GM18870 (cell line): ENCODE measurements around the gene SH3YL1.

Experiments used
- ATAC-seq: cut with Tn5 transposase; IDR thresholded peaks from one replicate; pipeline ENCODE4 v1.9.1; 2021; ENCODE audit warnings: moderate library complexity; ENCODE audit not compliant: unreplicated experiment

SH3YL1 gene

DNA sequence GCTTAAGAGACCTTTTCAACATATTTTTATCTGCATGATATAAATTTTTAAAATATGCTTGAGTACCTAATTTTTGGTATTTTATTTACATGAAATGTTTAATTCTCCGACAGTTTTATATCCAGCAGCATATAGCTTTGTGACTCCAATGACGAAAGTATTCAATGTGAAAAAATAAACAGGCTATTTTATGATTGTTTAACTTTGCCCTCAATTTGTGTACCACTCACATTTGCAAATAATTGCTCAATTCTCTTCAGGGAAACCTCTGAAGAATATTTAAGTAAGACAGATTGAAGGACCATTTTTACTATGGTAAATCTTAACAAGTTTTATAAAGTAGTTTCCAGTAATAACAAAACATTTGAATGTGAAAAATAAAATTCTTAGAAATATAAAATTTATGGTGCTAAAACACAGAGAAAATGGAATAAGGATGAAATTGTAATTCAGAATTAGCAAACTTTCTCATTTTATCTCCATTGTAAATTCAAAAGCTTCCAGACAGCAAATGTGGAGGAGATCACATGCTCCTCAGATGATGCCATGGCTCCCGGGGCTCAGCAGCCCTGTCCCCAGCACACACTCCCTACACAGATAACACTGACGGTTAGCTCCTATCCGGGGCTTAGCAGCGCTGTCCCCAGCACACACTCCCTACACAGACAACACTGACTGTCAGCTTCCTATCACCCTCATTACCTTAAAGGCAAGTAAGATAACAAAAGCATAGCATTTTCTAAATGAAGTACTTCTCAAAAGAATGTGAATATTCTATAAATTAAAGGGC, 39.7 kb downstream of the SH3YL1 start:
- ATAC-seq: no peak

DNA sequence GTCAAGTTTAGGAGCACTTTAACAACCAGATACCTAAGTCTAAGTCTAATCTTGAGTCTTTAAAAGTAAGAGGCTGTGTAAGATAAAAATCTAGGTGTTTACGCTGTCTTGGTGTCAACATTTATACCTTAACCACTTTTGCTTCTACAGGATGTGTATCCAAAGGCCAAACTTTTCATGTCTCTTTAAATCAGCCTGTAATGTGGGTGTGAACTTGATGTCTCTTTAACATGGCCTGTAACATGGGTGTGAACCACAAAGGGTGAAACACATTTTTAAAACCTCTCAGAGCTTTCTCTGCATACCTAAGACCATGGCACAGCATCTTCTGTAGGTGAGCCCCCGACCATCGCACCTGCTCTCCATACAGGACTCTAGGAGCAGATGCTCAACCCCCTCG, 40.4 kb downstream of the SH3YL1 start:
- ATAC-seq: no peak

- no peak for ATAC-seq
Observed at GRCh38 chr2:216068-216467, 47.8 kb downstream of the SH3YL1 start.

- ATAC-seq: no peak
Observed at GRCh38 chr2:213932-214693, 49.7 kb downstream of the SH3YL1 start.

DNA sequence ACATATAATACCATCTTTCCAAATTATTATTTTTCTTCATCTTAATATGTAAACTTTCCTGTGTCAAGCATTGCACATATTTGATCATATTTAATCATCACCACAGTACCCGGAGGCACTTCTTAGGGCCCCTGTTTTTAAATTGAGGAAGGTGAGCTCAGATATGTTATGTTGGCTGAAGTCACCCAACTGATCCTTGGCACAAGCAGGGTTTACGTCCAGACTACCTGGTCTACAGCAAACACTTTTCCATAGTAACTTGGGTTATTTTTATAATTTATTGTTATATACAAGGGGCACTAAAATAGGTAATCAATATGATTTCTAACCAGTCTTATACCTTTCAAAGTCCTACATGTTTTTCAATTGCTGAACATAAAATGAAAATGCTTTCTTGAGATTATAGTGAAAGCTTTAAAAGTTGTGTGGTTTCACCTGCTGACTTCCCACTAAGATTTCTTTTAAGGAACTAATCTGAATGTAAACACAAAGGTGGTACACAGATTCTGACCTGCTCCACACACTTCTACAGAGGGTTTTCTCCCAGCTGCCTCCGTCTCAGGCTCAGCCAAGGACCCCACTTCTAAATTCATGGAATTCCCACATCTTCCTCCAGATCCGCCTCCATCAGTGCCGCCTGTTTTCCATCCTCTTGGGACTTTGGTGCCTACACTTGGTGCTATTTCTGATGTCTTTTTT, 52.2 kb downstream of the SH3YL1 start:
- ATAC-seq: no peak

GRCh38 chr2:210660-211059, 53.2 kb downstream of the SH3YL1 start:
- ATAC-seq: no peak

GRCh38 chr2:209470-209869, 54.4 kb downstream of the SH3YL1 start:
- ATAC-seq: no peak

DNA sequence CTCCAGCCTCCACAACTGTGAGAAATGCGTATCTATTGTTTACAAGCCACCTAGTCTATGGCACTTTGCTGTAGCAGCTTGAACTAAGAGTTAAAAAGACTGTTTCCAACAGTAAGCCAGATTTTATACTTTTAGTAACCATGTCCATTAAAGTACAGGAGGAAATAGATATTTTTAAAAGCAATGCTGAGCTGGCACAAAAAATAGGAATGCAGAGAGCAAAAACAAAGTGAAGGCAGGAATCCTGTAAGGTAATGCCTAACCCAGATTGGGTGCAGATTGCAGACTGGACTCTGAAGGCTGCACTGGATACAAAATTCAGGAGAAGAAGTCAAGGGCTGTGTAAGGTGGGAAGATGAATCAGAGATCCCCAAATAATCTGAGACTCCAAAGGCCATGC, 55.5 kb downstream of the SH3YL1 start:
- ATAC-seq: no peak

DNA sequence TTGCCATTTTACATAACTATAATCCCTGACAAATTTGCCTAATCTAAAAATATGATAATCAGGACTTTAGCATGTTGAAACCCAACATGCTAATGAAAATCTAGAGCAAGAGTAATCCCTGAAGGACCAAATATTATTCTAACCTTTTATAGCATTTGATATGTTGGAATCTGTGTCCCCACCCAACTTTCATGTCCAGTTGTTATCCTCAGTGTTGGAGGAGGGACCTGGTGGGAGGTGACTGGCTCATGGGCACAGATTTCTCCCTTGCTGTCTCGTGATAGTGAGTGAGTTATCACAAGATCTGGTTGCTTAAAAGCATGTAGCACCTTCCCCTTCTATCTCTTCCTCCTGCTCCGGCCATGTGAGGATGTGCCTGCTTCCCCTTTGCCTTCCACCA, 59.8 kb downstream of the SH3YL1 start:
- ATAC-seq: no peak

GRCh38 chr2:203401-203800, 60.4 kb downstream of the SH3YL1 start:
- ATAC-seq: no peak

- no peak for ATAC-seq
Observed at GRCh38 chr2:202945-203344, 60.9 kb downstream of the SH3YL1 start.

DNA sequence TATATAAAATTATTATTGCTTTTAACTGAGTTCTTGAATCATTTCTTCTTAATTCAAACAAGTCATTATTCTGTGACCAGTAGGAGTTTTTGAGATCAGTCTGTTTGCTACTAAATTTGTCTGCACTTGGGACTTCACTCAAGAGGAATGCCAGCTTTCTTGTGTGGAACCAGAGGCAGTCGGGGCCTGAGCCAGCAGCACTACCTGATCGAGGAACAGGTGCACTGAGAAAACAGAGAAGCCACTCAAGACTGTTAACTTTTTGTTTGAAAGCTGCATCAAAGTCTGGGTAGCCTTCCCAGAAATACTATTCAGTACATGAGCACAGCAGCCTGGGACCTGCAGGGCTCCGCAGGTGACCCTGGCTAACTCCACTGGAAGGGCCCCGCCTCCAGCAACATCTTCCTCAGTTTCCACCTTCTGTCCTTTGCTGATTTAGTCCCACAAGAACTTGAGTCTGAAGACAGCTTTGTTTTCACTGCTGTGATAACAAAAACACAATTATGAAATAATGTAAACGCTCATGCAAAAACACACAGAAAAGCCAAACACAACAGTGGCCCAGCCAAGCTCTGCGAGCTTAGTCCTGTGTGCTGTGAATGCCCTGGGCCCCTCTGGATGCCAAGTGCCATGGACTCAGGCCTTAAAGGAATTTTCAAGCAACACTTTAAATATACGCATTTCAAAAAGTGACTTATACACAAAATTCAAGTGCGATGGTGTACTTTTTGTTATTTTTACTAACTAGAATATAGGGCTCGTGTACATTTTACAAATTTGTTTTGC, 62.0 kb downstream of the SH3YL1 start:
- ATAC-seq: no peak

DNA sequence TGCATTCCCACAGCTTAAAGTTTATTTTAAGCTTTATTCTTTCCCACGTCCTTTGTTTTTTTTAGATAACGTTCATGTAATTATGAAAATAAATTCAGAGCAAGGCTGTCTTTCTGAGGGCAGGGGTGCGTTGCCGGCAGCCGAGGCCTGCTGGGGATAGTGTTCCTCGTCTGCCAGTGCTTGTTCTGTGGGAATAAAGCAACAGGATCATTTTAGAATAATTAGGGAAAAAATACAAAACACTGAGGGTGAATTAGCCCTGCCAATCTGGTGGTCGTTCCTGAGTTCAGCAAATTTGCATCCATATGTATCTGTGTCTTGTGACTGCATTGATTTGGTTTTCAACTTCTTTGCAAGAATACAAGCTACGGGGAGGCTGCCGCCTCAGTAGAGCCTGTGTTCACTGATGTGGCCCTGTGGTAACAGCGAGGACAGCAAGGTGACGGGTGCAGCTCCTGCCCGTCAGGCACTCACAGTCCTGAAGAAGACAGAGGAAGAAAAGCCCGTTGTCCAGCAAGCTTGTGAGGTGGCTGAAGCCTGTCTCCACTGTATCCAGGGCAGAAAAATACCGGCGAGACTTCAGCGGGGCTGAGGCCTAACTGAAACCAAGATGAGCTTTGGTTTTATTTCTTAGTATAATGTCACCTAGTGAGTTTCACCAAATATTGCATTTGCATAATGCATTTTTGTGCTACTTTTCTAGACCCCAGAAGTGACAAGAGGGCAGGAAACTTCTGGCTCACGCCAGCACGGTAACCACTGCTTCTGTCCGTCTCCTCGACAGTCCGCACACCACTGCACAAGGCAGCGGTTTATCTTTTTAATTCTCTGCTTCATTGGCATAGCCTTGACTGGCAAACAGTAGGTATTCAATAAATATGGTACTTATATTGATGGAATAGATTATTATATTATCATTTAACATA, 64.5 kb downstream of the SH3YL1 start:
- ATAC-seq: no peak

DNA sequence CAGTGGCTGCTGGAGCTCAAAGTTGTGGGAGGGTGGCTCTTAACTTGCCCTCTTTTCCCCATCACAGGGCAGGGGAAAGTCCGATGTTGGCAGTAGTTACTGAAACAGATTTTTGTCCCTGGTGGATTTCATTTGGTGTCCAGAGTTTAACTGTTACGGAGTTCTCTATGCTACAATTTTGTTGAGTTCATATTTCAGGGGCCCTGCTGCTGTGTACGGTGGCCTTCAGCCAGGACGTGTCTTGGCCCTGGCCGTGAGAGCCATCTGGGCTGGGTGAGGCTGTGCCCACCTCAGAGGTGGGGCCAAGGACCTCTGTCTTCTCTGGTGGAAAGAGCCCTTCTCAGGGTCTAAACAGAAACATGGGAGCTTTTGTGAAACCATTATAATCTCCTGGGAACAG, 67.4 kb downstream of the SH3YL1 start:
- no peak for ATAC-seq

DNA sequence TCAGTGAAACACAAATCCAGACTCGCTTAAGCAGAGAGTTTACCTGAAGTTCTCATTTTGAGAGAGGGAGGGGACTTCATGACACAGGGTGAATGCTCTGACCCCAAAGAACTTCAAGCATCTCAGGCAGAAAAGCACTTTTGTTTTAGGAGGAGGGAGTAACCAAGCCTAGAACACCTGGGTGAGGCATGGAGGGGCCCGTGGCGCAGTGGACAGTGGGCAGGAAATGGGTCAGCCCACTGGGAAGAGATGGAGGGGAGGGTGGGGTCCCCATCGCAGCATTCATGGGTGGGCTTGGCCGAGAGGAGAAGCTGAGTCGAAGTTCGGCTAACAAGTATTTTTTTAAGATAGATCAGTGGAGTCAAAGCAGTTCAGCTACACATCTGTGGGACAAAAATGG, 67.9 kb downstream of the SH3YL1 start:
- no peak for ATAC-seq

DNA sequence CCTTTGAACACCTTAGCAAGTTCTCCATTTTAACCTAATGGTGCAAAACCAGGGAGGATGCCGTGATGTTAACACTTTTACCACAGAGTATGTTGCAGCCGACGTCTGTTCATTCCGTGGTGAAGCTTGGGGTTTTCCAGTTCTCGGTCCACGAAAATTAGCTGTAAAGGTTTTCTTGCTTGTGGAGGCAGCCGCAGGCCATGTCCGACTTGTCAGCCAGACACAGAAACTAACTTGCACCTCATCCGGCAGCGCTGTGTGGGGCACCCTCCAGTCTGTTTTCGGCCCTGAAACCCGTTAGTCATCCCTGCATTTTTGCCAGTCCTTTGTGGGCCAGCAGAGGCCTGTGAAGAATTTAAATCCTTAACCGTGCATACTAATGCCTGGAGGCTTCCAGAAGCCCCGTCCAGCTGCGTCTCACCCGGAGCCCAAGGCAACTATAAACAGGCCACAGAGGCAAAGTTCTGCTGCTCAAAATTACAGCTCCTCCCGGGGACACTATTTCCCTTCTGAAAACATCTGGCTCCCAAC, 70.6 kb downstream of the SH3YL1 start:
- no peak for ATAC-seq

DNA sequence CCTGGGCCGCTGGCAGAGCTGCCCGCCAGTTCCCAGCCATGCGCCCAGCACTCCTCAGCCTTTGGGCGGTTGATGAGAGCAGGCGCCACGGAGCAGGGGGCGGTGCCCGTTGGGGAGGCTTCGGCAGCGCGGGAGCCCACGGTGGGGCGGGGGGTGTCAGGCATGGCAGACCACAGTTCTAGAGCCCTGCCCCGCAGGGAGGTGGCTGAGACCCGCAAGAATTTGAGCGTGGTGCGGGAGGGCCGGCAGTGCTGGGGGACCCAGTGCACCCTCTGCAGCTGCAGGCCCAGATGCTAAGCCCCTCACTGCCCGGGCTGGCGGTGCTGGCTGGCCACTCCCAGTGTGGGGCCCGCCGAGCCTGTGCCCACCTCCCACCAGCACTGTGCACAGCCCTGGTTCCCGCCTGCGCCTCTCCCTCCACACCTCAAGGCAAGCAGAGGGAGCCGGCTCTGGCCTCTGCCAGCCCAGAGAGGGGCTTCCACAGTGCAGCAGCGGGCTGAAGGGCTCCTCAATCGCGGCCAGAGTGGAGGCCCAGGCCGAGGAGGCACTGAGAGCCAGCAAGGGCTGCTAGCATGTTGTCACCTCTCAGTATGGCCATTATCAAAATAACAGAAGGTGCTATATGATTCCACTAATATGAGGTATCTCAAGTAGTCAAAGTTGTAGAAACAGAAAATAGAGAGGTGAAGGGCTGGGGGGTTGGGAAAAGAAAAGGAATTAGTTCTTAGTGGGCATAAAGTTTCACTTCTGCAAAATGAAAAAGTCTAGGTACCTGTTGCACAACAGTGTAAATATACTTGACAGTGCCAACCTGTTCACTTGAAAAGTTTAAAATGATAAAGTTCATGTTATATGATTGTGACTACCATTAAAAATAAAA, 72.3 kb downstream of the SH3YL1 start:
- ATAC-seq: no peak

DNA sequence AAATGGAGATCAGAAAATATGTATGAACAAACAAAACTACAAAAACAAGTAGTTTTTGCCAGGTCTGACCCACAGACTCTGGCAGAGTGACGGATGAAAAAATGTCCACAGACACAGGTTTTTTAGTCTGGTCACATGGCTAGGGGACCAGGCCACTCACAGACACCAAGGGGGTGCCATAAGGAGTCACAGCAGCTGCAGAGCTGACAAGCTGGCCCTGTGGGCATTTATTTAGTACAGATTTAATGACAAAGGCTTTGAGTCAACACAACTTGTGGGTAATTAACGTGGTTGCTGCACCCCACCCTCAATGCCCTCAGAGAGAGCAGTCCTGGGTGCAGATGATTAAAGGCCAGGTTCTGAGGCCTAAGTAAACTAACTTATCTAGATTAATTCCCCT, 76.0 kb downstream of the SH3YL1 start:
- ATAC-seq: no peak

DNA sequence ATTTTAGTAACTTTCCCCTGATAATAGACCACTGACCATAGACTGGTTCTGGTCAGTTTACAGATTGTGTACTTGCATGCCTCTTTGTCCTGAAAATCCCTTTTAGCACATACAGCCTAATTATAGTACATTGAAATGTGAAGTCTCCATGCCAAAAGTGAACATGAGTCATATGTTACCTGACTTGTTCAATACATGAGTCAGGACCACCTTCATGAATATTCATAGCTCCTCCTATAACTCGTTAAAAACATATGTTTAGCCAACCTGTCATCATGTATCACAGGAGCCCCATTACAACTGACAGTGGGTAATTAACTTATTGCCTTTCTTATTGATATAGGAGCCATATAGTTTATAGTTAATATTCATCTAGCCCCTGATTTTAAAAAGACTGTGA, 78.6 kb downstream of the SH3YL1 start:
- no peak for ATAC-seq
